ENCODE results near the gene TSPEAR.
"Not testable (repeated sequence)": the region's sequence is repeated elsewhere in the genome, so short reads cannot be mapped to it uniquely, and the experiment has no call there.

Gene TSPEAR

GRCh38 chr21:44575307-44576024 lies 135.9 kb downstream of the TSPEAR start:
- DNase-seq (ENCODE audit: extremely low read depth in 1 of 2, low read depth in 1 of 2) = no peak

DNA sequence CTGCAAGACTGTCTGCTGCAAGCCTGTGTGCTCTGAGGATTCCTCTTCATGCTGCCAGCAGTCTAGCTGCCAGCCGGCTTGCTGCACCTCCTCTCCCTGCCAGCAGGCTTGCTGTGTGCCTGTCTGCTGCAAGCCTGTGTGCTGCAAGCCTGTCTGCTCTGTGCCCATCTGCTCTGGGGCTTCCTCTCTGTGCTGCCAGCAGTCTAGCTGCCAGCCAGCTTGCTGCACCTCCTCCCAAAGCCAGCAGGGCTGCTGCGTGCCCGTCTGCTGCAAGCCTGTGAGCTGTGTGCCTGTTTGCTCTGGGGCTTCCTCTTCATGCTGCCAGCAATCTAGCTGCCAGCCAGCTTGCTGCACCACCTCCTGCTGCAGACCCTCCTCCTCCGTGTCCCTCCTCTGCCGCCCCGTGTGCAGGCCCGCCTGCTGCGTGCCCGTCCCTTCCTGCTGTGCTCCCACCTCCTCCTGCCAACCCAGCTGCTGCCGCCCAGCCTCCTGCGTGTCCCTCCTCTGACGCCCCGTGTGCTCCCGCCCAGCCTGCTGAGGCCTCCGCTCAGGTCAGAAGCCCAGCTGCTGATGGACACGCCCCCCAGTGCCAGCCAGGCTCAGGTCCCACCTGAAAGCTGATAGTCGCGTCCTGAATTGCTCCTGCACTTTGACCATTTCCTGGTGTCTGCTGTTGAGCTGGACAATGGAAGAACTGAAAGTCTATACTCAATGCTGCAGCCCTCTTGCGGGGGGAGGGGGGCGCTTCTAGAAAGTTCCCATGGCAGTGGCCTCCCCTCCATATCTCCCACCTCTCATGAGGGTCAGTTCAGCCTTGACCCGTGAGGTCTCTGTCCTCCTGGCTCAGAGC lies 136.7 kb downstream of the TSPEAR start:
- no peak for DNase-seq (ENCODE audit: extremely low read depth in 1 of 2, low read depth in 1 of 2)

DNA sequence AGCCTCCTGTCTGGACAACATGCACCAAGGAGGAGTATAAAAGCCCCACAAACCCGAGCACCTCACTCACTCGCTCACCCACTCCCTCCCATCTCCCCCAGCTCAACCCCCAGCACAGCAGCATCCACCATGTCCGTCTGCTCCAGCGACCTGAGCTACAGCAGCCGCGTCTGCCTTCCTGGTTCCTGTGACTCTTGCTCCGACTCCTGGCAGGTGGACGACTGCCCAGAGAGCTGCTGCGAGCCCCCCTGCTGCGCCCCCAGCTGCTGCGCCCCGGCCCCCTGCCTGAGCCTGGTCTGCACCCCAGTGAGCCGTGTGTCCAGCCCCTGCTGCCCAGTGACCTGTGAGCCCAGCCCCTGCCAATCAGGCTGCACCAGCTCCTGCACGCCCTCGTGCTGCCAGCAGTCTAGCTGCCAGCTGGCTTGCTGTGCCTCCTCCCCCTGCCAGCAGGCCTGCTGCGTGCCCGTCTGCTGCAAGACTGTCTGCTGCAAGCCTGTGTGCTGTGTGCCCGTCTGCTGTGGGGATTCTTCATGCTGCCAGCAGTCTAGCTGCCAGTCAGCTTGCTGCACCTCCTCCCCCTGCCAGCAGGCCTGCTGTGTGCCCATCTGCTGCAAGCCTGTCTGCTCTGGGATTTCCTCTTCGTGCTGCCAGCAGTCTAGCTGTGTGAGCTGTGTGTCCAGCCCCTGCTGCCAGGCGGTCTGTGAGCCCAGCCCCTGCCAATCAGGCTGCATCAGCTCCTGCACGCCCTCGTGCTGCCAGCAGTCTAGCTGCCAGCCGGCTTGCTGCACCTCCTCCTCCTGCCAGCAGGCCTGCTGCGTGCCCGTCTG lies 137.5 kb downstream of the TSPEAR start, which contains the start of gene KRTAP10-4:
Gene KRTAP10-4, plus strand, starts transcription at position 100 of the 827 bp plus-strand sequence. Its CDS starts 30 bp downstream, at position 130.
- DNase-seq (ENCODE audit: extremely low read depth in 1 of 2, low read depth in 1 of 2) = not testable (repeated sequence)

DNA sequence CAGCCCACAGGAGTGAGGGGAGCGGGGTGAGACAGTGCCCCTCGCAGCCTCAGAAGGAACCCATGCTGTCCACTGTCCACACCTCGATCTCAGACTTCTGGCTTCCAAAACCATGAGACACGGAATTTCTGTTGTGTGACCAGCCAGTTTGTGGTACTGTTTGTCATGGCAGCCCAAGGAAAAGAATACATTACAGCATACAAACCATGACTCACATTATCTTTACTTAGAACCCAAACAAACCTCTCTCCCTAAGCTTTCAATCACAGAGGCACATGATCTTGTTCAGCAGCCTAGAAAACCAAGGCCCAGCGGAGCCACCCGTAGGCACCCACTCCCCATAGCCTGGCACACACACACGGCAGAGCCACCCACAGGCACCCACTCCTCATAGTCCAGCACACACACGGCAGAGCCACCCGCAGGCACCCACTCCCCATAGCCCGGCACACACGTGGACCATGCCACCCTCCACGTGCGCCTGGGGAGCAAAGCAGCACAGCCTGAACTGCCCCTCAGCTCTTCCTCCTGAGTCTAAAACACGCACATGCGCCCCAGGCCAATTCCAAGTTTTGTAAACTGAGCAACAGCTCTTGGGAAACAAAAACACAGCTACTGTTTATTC lies 138.3 kb downstream of the TSPEAR start:
- no peak for DNase-seq (ENCODE audit: extremely low read depth in 1 of 2, low read depth in 1 of 2)

- no peak for DNase-seq (ENCODE audit: extremely low read depth in 1 of 2, low read depth in 1 of 2)
Measured at GRCh38 chr21:44571844-44572782, 139.3 kb downstream of the TSPEAR start.

DNA sequence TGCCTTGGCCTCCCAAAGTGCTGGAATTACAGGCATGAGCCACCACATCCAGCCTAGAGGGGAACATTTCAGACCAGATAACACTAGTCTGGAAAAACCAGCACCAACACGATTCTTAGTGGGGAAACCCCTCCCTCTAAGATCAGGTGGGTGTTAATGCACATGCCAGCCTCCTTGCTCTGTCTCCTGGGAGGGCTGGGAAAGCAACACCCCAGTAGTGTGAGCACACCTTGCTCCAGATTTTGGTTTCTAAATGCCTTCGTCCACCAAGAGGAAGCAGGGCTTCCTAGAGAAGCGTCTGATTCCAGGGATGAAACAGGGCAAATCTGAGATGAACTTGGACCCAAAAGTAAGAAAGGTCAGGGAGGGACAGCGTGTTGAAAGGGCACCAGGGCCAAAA lies 140.1 kb downstream of the TSPEAR start:
- no peak for DNase-seq (ENCODE audit: extremely low read depth in 1 of 2, low read depth in 1 of 2)

DNA sequence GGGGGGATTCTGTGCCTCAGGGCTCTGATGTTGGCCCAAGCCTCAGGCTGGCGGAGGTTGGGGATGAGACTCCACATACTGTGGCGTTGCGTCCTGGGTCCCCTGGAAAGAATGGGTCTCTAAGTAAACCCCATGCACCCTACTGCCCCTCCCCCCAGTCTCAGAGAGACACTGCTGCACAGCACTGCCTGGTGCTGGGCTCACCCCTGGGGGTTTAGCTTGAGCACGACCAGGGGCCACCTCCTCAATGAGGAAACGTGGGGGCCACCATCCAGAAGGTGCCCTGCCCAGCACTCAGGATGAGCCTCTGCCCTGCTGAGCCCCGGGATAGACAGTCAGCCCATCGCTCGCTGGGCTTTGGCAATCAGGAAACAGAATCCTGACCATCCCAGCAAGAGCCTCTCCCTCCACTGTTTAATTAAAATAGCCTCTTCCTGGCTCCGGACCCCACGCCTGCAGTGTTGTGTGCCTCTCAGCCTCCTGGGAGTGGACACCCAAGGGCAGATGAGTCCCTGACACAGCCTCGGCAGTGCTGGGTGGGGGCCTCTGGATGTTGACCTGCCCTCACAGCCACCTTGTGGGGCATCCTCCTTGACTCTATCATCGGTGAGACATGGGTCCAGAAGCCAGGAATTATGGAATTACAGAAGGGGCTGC lies 141.4 kb downstream of the TSPEAR start:
- no peak for DNase-seq (ENCODE audit: extremely low read depth in 1 of 2, low read depth in 1 of 2)

- DNase-seq (ENCODE audit: extremely low read depth in 1 of 2, low read depth in 1 of 2) = no peak
Measured at GRCh38 chr21:44568667-44569556, 142.5 kb downstream of the TSPEAR start.

DNA sequence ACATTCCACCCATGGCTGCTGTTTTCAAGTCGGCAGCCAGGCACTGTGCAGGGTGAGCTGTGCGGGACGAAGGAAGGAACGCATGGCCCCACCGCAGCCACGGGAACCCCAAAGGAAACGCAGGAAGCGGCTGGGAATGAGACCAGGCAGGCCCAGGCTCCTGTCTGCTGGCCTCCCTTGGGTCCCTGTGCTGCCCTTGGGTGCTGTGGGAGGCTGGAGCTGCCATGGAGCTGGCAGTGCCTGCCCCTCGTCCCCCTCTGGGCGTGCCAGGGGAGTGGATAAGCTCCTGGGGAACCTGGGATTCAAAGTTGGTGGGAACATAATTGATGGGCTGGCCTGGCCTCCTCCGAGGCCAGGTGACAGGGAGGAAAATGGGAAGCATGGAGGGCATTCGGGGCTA lies 143.1 kb downstream of the TSPEAR start:
- no peak for DNase-seq (ENCODE audit: extremely low read depth in 1 of 2, low read depth in 1 of 2)

- DNase-seq (ENCODE audit: extremely low read depth in 1 of 2, low read depth in 1 of 2) = no peak
Measured at GRCh38 chr21:44567481-44568171, 143.7 kb downstream of the TSPEAR start.

GRCh38 chr21:44566403-44566802 lies 145.0 kb downstream of the TSPEAR start:
- no peak for DNase-seq (ENCODE audit: extremely low read depth in 1 of 2, low read depth in 1 of 2)

DNA sequence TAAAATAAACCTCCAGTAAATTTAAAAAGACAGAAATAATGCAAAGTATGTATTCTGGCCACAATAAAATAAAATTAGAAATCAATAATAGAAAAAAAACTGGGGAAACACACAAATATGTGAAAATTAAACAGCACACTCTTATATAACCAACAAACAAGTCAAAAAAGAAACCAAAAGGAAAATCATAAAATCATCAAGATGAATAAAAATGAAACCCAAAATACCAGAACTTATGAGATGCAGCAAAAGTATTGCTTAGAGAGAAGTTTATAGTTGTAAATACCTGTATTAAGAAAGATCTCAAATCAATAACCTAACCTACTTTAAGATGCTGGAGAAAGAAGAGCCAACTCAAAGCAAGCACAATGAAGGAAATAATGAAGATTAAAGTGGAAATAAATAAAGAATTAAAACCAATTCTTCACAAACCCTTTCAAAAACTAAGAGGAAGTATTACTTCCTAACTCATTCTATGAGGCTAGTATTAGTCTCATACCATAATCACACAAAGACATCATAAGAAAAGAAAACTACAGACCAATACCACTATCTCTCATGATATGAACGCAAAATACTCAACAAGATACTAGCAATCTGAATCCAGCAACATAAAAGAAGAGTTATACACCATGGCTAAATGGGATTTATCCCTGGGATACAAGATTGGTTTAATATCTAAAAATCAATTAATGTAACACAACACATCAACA lies 146.3 kb downstream of the TSPEAR start:
- no peak for DNase-seq (ENCODE audit: extremely low read depth in 1 of 2, low read depth in 1 of 2)

DNA sequence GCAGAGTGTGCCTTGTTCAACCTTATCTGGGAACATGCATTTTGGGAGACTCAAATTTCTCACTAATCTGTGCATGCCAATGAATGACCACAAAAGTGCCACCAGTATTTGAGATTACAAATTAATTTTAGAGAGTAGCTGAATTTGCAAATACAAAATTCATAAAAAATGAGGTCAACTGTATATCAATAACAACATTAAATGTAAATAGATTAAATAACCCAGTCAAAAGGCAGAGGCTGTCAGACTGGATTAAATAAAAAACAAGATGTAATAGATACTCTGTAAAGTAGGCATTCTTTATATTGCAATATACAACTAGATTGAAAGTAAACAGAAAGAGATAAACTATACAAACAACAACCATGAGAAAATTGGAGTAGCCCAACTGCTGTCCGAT lies 147.3 kb downstream of the TSPEAR start:
- no peak for DNase-seq (ENCODE audit: extremely low read depth in 1 of 2, low read depth in 1 of 2)

DNA sequence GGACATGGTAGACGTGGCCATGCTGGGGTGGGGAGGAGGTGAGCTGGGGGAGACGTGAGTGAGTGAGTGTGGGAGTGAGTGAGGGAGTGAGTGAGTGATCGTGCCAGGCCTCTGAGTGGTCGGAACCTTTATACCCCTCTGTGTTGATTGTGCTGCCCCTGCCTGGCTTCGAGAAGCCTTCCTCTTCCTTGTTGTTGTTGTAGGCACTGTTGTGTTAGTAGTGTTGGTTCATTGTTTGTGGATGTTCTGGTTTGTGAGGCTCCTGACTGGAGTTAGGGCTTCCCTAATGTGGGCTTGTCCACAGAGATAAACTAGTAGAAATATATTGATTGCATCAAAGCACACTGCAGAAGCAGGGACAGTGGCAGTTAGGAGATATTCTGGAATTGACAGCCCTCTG lies 152.7 kb downstream of the TSPEAR start, which contains the start of gene KRTAP10-3:
Gene KRTAP10-3, minus strand, starts transcription at position 101 of the 400 bp plus-strand sequence. Its CDS starts 80 bp downstream, at position 21.
- no peak for DNase-seq (ENCODE audit: extremely low read depth in 1 of 2, low read depth in 1 of 2)

DNA sequence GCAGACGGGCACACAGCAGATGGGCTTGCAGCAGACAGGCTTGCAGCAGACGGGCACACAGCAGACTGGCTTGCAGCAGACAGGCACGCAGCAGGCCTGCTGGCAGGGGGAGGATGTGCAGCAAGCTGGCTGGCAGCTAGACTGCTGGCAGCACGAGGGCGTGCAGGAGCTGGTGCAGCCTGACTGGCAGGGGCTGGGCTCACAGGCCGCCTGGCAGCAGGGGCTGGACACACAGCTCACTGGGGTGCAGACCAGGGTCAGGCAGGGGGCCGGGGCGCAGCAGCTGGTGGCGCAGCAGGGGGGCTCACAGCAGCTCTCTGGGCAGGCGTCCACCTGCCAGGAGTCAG lies 153.1 kb downstream of the TSPEAR start:
- DNase-seq (ENCODE audit: extremely low read depth in 1 of 2, low read depth in 1 of 2) = not testable (repeated sequence)

- DNase-seq (ENCODE audit: extremely low read depth in 1 of 2, low read depth in 1 of 2) = no peak
Measured at GRCh38 chr21:44557491-44558328, 153.7 kb downstream of the TSPEAR start.
